Daoy (cell line): ENCODE data around the gene CBLIF. TPM values are rescaled to one million over a fixed set of nuclear protein-coding genes. Genes with fewer than 3 reads are reported as not detected.
"Not testable (repeated sequence)": the region's sequence is repeated elsewhere in the genome, so short reads cannot be mapped to it uniquely, and the experiment has no call there.

Experiments used
- DNase-seq: peaks from one replicate; pipeline ENCODE4 v3.0.0-alpha.2; 2015; ENCODE audit warnings: low read depth
- total RNA-seq: library from RNA; depleted of rRNA; stranded (reverse); fragments of >200 nt; shearing (Covaris generic); gene quantifications from 2 replicates; pipeline ENCODE4 v1.2.3, GENCODE V29; 2014; rRNA removed

CBLIF gene
- total RNA-seq, 1 experiment from 2014 or later: not detected

GRCh38 chr11:59800390-59801025, 44.8 kb downstream of the CBLIF start:
- no peak for DNase-seq

- DNase-seq: no peak
Measured at GRCh38 chr11:59794417-59794816, 50.9 kb downstream of the CBLIF start.

- no peak for DNase-seq
Measured at GRCh38 chr11:59792507-59792906, 52.8 kb downstream of the CBLIF start.

- DNase-seq: no peak
Measured at GRCh38 chr11:59791639-59792038, 53.7 kb downstream of the CBLIF start.

GRCh38 chr11:59787816-59788215, 57.5 kb downstream of the CBLIF start:
- peak; percentile 76 for DNase-seq

- no peak for DNase-seq
Measured at GRCh38 chr11:59787255-59787588, 58.1 kb downstream of the CBLIF start.

GRCh38 chr11:59785818-59786217, 59.5 kb downstream of the CBLIF start:
- no peak for DNase-seq

- DNase-seq: not testable (repeated sequence)
Measured at GRCh38 chr11:59784441-59784840, 60.9 kb downstream of the CBLIF start.

GRCh38 chr11:59783632-59784090, 61.6 kb downstream of the CBLIF start:
- DNase-seq: no peak

GRCh38 chr11:59782080-59782479, 63.2 kb downstream of the CBLIF start:
- no peak for DNase-seq

GRCh38 chr11:59779487-59779886, 65.8 kb downstream of the CBLIF start:
- no peak for DNase-seq

Other genes with a start within 250 kb of the CBLIF start
- gene OSBP, start 229.7 kb downstream of the CBLIF start, total RNA-seq: 21.5 and 23.0 TPM in 2 replicates
- 12.7 and 16.1 TPM in 2 replicates for gene PATL1, start 176.5 kb downstream of the CBLIF start, total RNA-seq
- not detected in 2 replicates for gene OR10V1, start 131.7 kb downstream of the CBLIF start, total RNA-seq
- gene STX3, start 90.1 kb downstream of the CBLIF start, total RNA-seq: 21.3 and 22.1 TPM in 2 replicates
- 55.0 and 66.6 TPM in 2 replicates for gene MRPL16, start 34.7 kb downstream of the CBLIF start, total RNA-seq
- not detected in 2 replicates for gene TCN1, start 21.0 kb upstream of the CBLIF start, total RNA-seq
- not detected in 2 replicates for gene OOSP3, start 33.3 kb upstream of the CBLIF start, total RNA-seq
- gene OOSP1, start 92.9 kb upstream of the CBLIF start, total RNA-seq: not detected in 2 replicates
- not detected in 2 replicates for gene OOSP4A, start 118.5 kb upstream of the CBLIF start, total RNA-seq
- gene OOSP4B, start 171.7 kb upstream of the CBLIF start, total RNA-seq: not detected in 2 replicates
- not detected in 2 replicates for gene OOSP2, start 194.9 kb upstream of the CBLIF start, total RNA-seq
- gene MS4A3, start 211.2 kb upstream of the CBLIF start, total RNA-seq: not detected in 2 replicates
- not detected in 2 replicates for gene MS4A2, start 243.2 kb upstream of the CBLIF start, total RNA-seq